Left colon (tissue), 2 donors: ENCODE data around the gene MPPED2. TPM values are rescaled to one million over a fixed set of nuclear protein-coding genes. Genes with fewer than 3 reads are reported as not detected.

Experiments used
- ATAC-seq: fragments of 200-7000 bp; cut with Tn5 transposase; one replicate; pipeline ENCODE4 v1.9.1; 2020; ENCODE audit warnings: mild to moderate bottlenecking, moderate library complexity
- DNase-seq, 2 donors: peaks; one replicate each; pipeline ENCODE4 v3.0.0-alpha.2; 2020
- intact Hi-C, 2 donors: fragments of 100-400 bp; cut with DNase I in 1 of 2; cut with micrococcal nuclease in 1 of 2; formaldehyde crosslinking; loops; one replicate each; pipeline versions ENCODE4 v1.11.2 to v1.14.0; 2022; cut with DNase I, micrococcal nuclease
- long read RNA-seq: library from polyadenylated mRNA; unstranded; transcript quantifications from one replicate; pipeline ENCODE4 v2.0.0, GENCODE V29; 2021
- total RNA-seq, 2 donors: library from RNA; stranded (reverse); fragmentation: NEBNext Ultra II Directional; extraction: Animal tissue kit (Norgen Biotek cat#: 25700); gene quantifications; one replicate each; pipeline ENCODE4 v1.2.1, GENCODE V29; 2021
- donor health status: DM: no; HTN: no; CAD: no.
- donor health status: DM: yes; HTN: yes; CAD: no.

The MPPED2 gene
- 1 to 10 TPM in 1 of 2 donors, not detected in 1; 2.9 TPM for total RNA-seq
- long read RNA-seq, result 0 reads

- DNase-seq, result peak; percentile 30 to 31
- intact Hi-C loops, result no loop called here
- ATAC-seq, result peak; percentile 87
Observed at GRCh38 chr11:30586251-30587144, at the start of gene MPPED2. Gene MPPED2 (minus strand): TSS chr11:30586353. CDS start chr11:30580373, 5,980 bp downstream.

GRCh38 chr11:30635401-30635989 lies 49.3 kb upstream of the MPPED2 start:
- no peak for ATAC-seq
- DNase-seq, result peak in 1 of 2 donors; percentile 22
- intact Hi-C loops, result loop anchor here in 1 of 2 donors (10.0 kb wide), 1 partner anchor 271 kb away; no protein-coding TSS in a partner anchor

- DNase-seq (no peak), ATAC-seq (no peak)
- intact Hi-C loops, result loop anchor here in 1 of 2 donors (10.0 kb wide), 1 partner anchor 266 kb away; no protein-coding TSS in a partner anchor
Observed at GRCh38 chr11:30631148-30631547, 45.0 kb upstream of the MPPED2 start.

- intact Hi-C loops, result loop anchor here in 1 of 2 donors (10.0 kb wide), 1 partner anchor 1605 kb away; no protein-coding TSS in a partner anchor
- no peak for DNase-seq
- no peak for ATAC-seq
Observed at GRCh38 chr11:30619767-30620166, 33.6 kb upstream of the MPPED2 start.

- DNase-seq (no peak), ATAC-seq (no peak)
- intact Hi-C loops, result no loop called here
Observed at GRCh38 chr11:30617762-30618161, 31.6 kb upstream of the MPPED2 start.

GRCh38 chr11:30610628-30611027 lies 24.5 kb upstream of the MPPED2 start:
- intact Hi-C loops, result no loop called here
- DNase-seq (no peak), ATAC-seq (no peak)

GRCh38 chr11:30608534-30608933 lies 22.4 kb upstream of the MPPED2 start:
- ATAC-seq, result no peak
- no peak for DNase-seq
- intact Hi-C loops, result no loop called here

GRCh38 chr11:30605036-30605605 lies 19.0 kb upstream of the MPPED2 start:
- DNase-seq (no peak), ATAC-seq (no peak)
- intact Hi-C loops, result no loop called here

GRCh38 chr11:30603357-30603756 lies 17.2 kb upstream of the MPPED2 start:
- ATAC-seq (no peak), DNase-seq (no peak)
- intact Hi-C loops, result no loop called here

- ATAC-seq (no peak), DNase-seq (no peak)
- intact Hi-C loops, result no loop called here
Observed at GRCh38 chr11:30596832-30597231, 10.7 kb upstream of the MPPED2 start.

- ATAC-seq (no peak), DNase-seq (no peak)
- intact Hi-C loops, result no loop called here
Observed at GRCh38 chr11:30595934-30596333, 9.8 kb upstream of the MPPED2 start.

GRCh38 chr11:30594646-30595411 lies 8.7 kb upstream of the MPPED2 start:
- intact Hi-C loops, result no loop called here
- DNase-seq, result no peak
- no peak for ATAC-seq

GRCh38 chr11:30587269-30587812 lies 1.2 kb upstream of the MPPED2 start:
- ATAC-seq (no peak), DNase-seq (no peak)
- intact Hi-C loops, result no loop called here

GRCh38 chr11:30585892-30586250 lies 282 bp downstream of the MPPED2 start:
- ATAC-seq (peak; percentile 57), DNase-seq (peak in 1 of 2 donors; percentile 19)
- intact Hi-C loops, result no loop called here

- DNase-seq (peak in 1 of 2 donors; percentile 22), ATAC-seq (peak; percentile 58)
- intact Hi-C loops, result no loop called here
Observed at GRCh38 chr11:30585125-30585891, 845 bp downstream of the MPPED2 start.

GRCh38 chr11:30583476-30584280 lies 2.5 kb downstream of the MPPED2 start:
- ATAC-seq, result no peak
- intact Hi-C loops, result no loop called here
- DNase-seq, result peak in 1 of 2 donors; percentile 4

GRCh38 chr11:30582726-30583125 lies 3.4 kb downstream of the MPPED2 start:
- intact Hi-C loops, result no loop called here

More at GRCh38 chr11:30582726-30583125, 3.4 kb downstream of the MPPED2 start:
- no peak for DNase-seq
- no peak for ATAC-seq
